Measurements from ENCODE around the gene GPD2. TPM values are rescaled to one million over a fixed set of nuclear protein-coding genes. Genes with fewer than 3 reads are reported as not detected.

Gene GPD2
- total and polyA plus RNA-seq, 12 donors, result 4.5 to 33.8 (median 14.5) TPM

- Histone ChIP-seq H3K9me3 (replicated peaks in 1 of 3) (no peaks in the 10 kb centered on the region), H3K27ac (peak overlapping the region; percentile 57 to 96 (median 84)), H3K27me3 (no peaks in the 10 kb centered on the region), H3K36me3 (replicated peaks in 1 of 2) (no peaks in the 10 kb centered on the region), H3K4me3 (peak overlapping the region in 3 of 4 donors; percentile 24 to 50 (median 46)), H3K4me1 (replicated peaks in 1 of 2) (peaks cover 6 to 8% of the 10 kb centered on the region in 2 donors)
- intact Hi-C loops (cut with DNase I), result no loop called here
- 0 to 1% (median 0%) methylated on average over 19 of the region's 19 CpGs for WGBS, 4 donors
- no peak for TF ChIP-seq CTCF (IDR thresholded peaks at IDR 0.05)
- no peak for TF ChIP-seq POLR2A (IDR thresholded peaks at IDR 0.05)
- DNase-seq, result peak; percentile 61 to 92 (median 76)
These were observed 35.2 kb upstream of the GPD2 start for GRCh38 chr2:156400706-156401678.

GRCh38 chr2:156401861-156402260 lies 34.3 kb upstream of the GPD2 start:
- H3K9me3 ChIP-seq (replicated peaks in 1 of 3), result no peaks in the 10 kb centered on the region
- 77 to 86% (median 82%) methylated on average over 5 of the region's 5 CpGs for WGBS, 4 donors
- no peak overlapping the region for H3K27ac ChIP-seq
- H3K36me3 ChIP-seq (replicated peaks in 1 of 2), result no peaks in the 10 kb centered on the region
- peaks cover 6 to 8% of the 10 kb centered on the region in 2 donors for H3K4me1 ChIP-seq (replicated peaks in 1 of 2)
- H3K4me3 ChIP-seq, result no peak overlapping the region
- intact Hi-C loops (cut with DNase I), result no loop called here
- TF ChIP-seq POLR2A (IDR thresholded peaks at IDR 0.05), result no peak
- TF ChIP-seq CTCF (IDR thresholded peaks at IDR 0.05), result no peak
- no peaks in the 10 kb centered on the region for H3K27me3 ChIP-seq
- DNase-seq, result no peak

- Histone ChIP-seq H3K27ac (no peak overlapping the region), H3K4me3 (no peak overlapping the region), H3K36me3 (replicated peaks in 1 of 2) (no peaks in the 10 kb centered on the region), H3K27me3 (no peaks in the 10 kb centered on the region), H3K4me1 (replicated peaks in 1 of 2) (no peaks in the 10 kb centered on the region), H3K9me3 (replicated peaks in 1 of 3) (no peaks in the 10 kb centered on the region)
- DNase-seq, result peak in 5 of 7 donors; percentile 21 to 59 (median 36)
- intact Hi-C loops (cut with DNase I), result no loop called here
- no peak for TF ChIP-seq POLR2A (IDR thresholded peaks at IDR 0.05)
- TF ChIP-seq CTCF (IDR thresholded peaks at IDR 0.05), result no peak
- WGBS, 4 donors, result 56 to 80% (median 65%) methylated on average over 2 to 3 of the region's 3 CpGs
These were observed 30.6 kb upstream of the GPD2 start for GRCh38 chr2:156405586-156405985.

GRCh38 chr2:156411835-156412234 lies 24.3 kb upstream of the GPD2 start:
- TF ChIP-seq CTCF (IDR thresholded peaks at IDR 0.05) (no peak), POLR2A (IDR thresholded peaks at IDR 0.05) (no peak)
- Histone ChIP-seq H3K36me3 (replicated peaks in 1 of 2) (no peaks in the 10 kb centered on the region), H3K27ac (no peak overlapping the region), H3K9me3 (replicated peaks in 1 of 3) (no peaks in the 10 kb centered on the region), H3K4me3 (no peak overlapping the region), H3K4me1 (replicated peaks in 1 of 2) (no peaks in the 10 kb centered on the region), H3K27me3 (no peaks in the 10 kb centered on the region)
- DNase-seq, result no peak
- intact Hi-C loops (cut with DNase I), result no loop called here
- 80 to 93% (median 92%) methylated on average over 4 of the region's 4 CpGs for WGBS, 4 donors
